HG03159 (cell line): ENCODE data around the gene RAMP1.
"Not testable (repeated sequence)": the region's sequence is repeated elsewhere in the genome, so short reads cannot be mapped to it uniquely, and the experiment has no call there.

ENCODE experiments used
- ATAC-seq: cut with Tn5 transposase; IDR thresholded peaks from one replicate; pipeline ENCODE4 v1.9.1; 2021; ENCODE audit warnings: mild to moderate bottlenecking, moderate library complexity; ENCODE audit not compliant: unreplicated experiment

Gene RAMP1

DNA sequence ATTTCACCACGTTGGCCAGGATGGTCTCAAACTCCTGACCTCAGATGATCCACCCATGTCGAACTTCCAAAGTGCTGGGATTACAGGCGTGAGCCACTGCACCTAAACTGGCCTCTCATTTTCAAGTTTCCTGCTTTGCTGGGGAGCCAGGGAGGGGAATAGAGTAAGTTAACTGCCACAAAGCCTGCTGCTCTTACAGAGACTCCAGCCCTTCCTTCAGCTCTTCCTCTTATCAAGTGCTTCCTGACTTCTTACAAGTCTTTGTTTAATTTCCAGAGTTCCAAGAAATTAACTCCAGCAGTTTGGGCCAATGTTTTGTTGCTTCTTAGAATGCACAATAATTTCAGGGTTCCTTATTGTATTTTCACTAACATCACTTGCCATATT, 83.1 kb downstream of the RAMP1 start:
- no peak for ATAC-seq

- no peak for ATAC-seq
Observed at GRCh38 chr2:237943395-237944094, 84.1 kb downstream of the RAMP1 start.

- ATAC-seq = no peak
Observed at GRCh38 chr2:237944302-237944701, 84.9 kb downstream of the RAMP1 start.

DNA sequence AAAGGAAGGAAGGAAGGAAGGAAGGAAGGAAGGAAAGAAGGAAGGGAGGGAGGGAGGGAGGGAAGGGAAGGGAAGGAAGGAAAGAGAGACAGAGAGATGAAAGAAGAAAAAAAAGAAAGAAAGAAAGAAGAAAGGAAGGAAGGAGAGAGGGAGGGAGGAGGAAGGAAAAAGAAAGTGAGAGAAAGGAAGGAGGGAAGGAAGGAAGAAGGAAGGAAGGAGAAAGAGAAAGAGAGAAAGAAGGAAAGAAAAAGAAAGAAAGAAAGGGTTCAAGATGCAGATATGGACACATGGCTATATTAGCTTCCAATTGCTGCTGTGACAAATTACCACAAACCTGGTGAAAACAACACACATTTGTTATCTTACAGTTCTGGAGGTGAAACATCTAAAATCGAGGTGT, 87.0 kb downstream of the RAMP1 start:
- ATAC-seq = no peak

DNA sequence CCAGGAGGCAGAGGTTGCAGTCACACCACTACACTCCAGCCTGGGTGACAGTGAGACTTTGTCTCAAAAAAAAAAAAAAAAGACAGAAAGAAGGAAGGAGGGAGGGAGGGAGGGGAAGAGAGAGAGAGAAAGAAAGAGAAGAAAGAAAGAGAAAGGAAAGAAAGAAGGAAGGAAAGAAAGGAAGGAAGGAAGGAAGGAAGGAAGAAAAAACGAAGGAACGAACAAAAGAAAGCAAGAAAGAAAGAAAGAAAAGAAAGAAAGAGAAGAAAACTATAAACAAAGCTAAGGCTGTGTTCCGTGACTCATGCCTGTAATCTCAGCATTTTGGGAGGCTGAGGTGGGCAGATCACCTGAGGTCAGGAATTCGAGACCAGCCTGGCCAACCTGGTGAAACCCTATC, 91.9 kb downstream of the RAMP1 start:
- not testable (repeated sequence) for ATAC-seq

DNA sequence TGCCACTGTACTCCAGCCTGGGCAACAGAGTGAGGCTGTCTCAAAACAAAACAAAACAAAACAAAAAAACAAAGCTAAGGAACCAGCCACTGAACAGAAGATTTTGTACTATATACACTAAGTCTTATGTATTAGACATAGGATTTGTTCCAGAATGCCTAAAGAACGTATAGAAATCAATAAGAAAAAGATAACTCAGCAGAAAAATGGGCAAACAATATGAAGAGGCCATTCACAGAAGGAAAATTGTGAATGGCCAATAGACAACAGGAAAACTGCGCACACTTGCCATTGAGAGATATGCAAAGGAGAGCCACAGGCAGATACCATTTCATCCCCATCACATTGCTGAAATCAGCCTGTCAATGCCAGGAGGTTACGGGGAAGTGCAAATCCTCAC, 92.5 kb downstream of the RAMP1 start:
- no peak for ATAC-seq

DNA sequence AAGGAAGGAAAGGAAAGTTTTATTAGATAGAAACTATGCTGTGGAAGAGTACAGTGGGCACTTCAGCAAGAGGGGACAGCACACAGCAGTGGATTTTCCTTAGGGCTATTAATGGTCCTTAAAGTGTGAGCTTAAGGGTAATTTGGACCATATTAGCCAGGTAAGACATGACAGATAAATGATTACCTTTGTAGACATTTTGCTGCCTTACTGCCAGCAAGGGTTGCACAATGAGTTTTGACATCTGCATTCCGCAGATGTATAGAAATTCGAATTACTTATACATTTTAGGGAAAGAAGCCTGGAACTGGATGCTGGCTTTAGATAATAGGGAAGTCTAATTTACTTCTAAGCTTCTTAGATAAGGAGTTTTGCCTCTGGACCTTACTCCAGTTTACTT, 93.4 kb downstream of the RAMP1 start:
- no peak for ATAC-seq

DNA sequence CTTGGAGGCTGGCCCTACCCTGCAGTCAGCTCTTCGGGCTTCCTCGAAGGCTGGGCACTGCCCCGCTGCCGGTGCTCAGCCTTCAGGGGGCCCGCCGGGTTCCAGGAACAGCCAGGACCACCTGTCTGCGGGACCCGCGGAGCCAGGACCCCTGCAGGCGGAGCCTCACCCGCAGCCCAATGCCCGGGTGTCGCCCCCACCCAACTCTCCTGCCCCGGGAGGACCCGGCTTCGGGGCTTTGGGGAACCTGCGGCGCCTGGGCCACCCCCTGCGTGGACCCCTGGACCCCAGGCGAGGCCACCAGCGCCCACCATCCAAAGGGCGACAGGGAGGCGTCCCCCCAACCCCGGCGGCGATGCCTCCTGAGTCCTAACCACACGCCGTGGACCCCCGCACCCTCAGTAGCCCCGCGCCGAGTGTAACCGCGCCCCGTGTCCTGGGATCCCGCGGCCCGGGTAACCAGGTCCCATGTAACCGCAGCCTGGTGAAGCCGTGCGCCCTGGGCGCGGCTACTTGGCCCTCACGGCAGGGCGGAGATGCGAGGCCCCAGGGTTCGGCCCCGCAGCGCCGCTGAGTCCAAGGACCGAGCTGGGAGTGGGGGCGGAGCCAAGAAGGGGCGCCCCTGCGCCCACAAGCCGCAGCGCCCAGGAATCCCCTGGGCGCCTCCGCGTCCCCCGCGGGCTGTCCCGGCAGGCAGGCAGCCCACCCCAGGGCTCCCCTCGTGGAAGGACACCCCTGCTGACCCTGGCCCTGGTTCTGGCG, 96.4 kb downstream of the RAMP1 start:
- no peak for ATAC-seq

GRCh38 chr2:237956402-237956736, 96.9 kb downstream of the RAMP1 start:
- no peak for ATAC-seq

DNA sequence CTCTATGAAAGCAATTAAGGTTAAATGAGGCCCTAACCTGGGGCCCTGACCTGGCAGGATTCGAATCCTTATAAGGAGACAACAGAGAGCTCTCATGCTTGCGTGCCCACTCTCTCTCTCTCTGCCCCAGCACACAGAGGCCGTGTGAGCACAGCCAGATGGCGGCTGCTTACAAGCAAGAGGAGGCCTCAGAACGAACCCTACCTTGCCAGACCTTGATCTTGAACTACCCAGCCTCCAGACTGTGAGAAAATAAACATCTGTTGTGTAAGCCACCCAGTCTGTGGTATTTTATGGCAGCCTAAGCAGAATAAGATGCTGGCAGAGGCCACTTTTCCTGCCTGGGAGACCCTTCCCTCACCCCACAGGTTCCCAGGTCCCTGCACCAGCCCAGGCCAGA, 102.2 kb downstream of the RAMP1 start:
- no peak for ATAC-seq
